ENCODE data around the gene ERMN. TPM values are rescaled to one million over a fixed set of nuclear protein-coding genes. Genes with fewer than 3 reads are reported as not detected.
"Not testable (repeated sequence)": the region's sequence is repeated elsewhere in the genome, so short reads cannot be mapped to it uniquely, and the experiment has no call there.

The ERMN gene
- total RNA-seq, 1 donor from 2014 or later = not detected

GRCh38 chr2:157283468-157283867 lies 42.2 kb downstream of the ERMN start:
- Histone ChIP-seq H3K27me3 (ENCODE audit: control insufficient read depth, insufficient read depth, low read length) (no peaks in the 10 kb centered on the region), H3K36me3 (ENCODE audit: control insufficient read depth, insufficient read depth, low read length) (no peaks in the 10 kb centered on the region), H3K4me3 (ENCODE audit: low read depth, low read length) (no peak overlapping the region)
- no peak for TF ChIP-seq CTCF (IDR thresholded peaks at IDR 0.05; ENCODE audit: insufficient read depth, low read length, poor library complexity, severe bottlenecking)
- no peak for DNase-seq (ENCODE audit: low read depth)

DNA sequence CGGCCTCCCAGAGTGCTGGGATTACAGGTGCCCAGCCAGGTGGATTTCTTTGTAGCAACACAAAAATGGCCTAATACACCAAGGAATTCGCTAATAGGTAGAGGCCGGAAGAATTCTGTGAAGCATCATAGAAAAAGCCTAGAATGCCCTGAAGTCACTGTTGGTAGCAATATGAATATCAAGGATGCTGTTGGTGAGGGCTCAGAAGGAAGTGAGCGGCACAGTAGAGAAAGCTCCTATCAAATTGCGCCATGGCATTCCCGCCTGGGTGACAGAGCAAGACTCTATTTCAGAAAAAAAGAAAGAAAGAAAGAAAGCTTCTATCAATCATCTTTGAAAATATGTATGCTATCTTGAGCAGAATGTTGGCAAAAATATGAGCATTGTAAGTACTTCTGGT lies 44.3 kb downstream of the ERMN start:
- DNase-seq (ENCODE audit: low read depth) = no peak
- Histone ChIP-seq H3K27me3 (ENCODE audit: control insufficient read depth, insufficient read depth, low read length) (no peaks in the 10 kb centered on the region), H3K4me3 (ENCODE audit: low read depth, low read length) (no peak overlapping the region), H3K36me3 (ENCODE audit: control insufficient read depth, insufficient read depth, low read length) (no peaks in the 10 kb centered on the region)
- no peak for TF ChIP-seq CTCF (IDR thresholded peaks at IDR 0.05; ENCODE audit: insufficient read depth, low read length, poor library complexity, severe bottlenecking)

DNA sequence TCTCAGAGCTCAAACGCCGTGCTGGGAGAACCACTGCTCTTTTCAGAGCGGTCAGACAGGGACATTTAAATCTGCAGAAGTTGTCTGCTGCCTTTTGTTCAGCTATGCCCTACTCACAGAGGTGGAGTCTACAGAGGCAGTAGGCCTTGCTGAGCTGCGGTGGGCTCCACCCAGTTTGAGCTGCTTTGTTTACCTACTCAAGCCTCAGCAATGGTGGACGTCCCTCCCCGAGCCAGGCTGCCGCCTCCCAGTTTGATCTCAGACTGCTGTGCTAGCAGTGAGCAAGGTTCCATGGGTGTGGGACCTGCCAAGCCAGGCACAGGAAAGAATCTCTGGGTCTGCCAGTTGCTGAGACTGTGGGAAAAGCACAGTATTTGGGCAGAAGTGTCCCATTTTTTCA lies 46.3 kb downstream of the ERMN start:
- H3K36me3 ChIP-seq (ENCODE audit: control insufficient read depth, insufficient read depth, low read length); DNase-seq (ENCODE audit: low read depth): not testable (repeated sequence)

GRCh38 chr2:157271590-157272203 lies 53.9 kb downstream of the ERMN start:
- H3K27me3 ChIP-seq (ENCODE audit: control insufficient read depth, insufficient read depth, low read length) = no peaks in the 10 kb centered on the region
- H3K4me3 ChIP-seq (ENCODE audit: low read depth, low read length) = no peak overlapping the region
- H3K36me3 ChIP-seq (ENCODE audit: control insufficient read depth, insufficient read depth, low read length) = no peaks in the 10 kb centered on the region
- no peak for DNase-seq (ENCODE audit: low read depth)
- TF ChIP-seq CTCF (IDR thresholded peaks at IDR 0.05; ENCODE audit: insufficient read depth, low read length, poor library complexity, severe bottlenecking) = no peak

More for the DNA sequence above, 46.3 kb downstream of the ERMN start:
- H3K27me3 ChIP-seq (ENCODE audit: control insufficient read depth, insufficient read depth, low read length); H3K4me3 ChIP-seq (ENCODE audit: low read depth, low read length): not testable (repeated sequence)

GRCh38 chr2:157269922-157270321 lies 55.7 kb downstream of the ERMN start:
- TF ChIP-seq CTCF (IDR thresholded peaks at IDR 0.05; ENCODE audit: insufficient read depth, low read length, poor library complexity, severe bottlenecking) = no peak
- Histone ChIP-seq H3K27me3 (ENCODE audit: control insufficient read depth, insufficient read depth, low read length) (no peaks in the 10 kb centered on the region), H3K36me3 (ENCODE audit: control insufficient read depth, insufficient read depth, low read length) (no peaks in the 10 kb centered on the region), H3K4me3 (ENCODE audit: low read depth, low read length) (no peak overlapping the region)
- no peak for DNase-seq (ENCODE audit: low read depth)

- Histone ChIP-seq H3K4me3 (ENCODE audit: low read depth, low read length) (no peak overlapping the region), H3K27me3 (ENCODE audit: control insufficient read depth, insufficient read depth, low read length) (no peaks in the 10 kb centered on the region), H3K36me3 (ENCODE audit: control insufficient read depth, insufficient read depth, low read length) (no peaks in the 10 kb centered on the region)
- DNase-seq (ENCODE audit: low read depth) = no peak
- TF ChIP-seq CTCF (IDR thresholded peaks at IDR 0.05; ENCODE audit: insufficient read depth, low read length, poor library complexity, severe bottlenecking) = no peak
Measured at GRCh38 chr2:157269060-157269459, 56.6 kb downstream of the ERMN start.

Other genes with a start within 250 kb of the ERMN start
- gene GALNT5, start 68.1 kb downstream of the ERMN start, total RNA-seq = 2.9 and 3.1 TPM in 2 replicates
- 0.04 and 0.34 TPM in 2 replicates for gene CYTIP, start 118.3 kb upstream of the ERMN start, total RNA-seq